Measurements from ENCODE around the gene SLC35A5. TPM values are rescaled to one million over a fixed set of nuclear protein-coding genes. Genes with fewer than 3 reads are reported as not detected.

Gene SLC35A5
- total RNA-seq, 2 experiments from 2014 or later = 14.7 to 15.3 TPM

DNA sequence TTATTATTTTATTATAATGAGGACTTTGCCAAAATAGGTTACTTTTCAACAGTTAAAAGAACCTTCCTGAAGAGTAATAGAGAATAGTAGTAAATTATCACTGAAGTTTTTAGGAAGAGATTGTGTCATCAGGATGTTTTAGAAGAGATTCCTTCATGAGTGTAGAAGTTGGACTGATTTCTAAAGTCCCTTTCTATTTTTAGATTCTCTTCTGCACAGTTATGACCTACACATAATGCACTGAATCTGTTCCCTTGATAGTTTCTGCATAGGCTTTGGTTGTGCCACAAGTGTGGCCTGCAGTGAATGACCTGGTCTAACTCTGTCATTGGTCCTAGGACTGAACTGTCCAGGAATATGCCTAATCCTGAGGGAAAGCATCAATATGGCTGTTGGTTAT lies 23.9 kb downstream of the SLC35A5 start:
- ChIA-PET CTCF (no interaction called here), POLR2A (no interaction called here)
- ATAC-seq (no peak), DNase-seq (no peak)
- H3K4me3 Mint-ChIP-seq = no peak overlapping the region
- no peaks in the 10 kb centered on the region for H3K27me3 Mint-ChIP-seq
- no peak overlapping the region for H3K27ac Mint-ChIP-seq
- peaks cover 8% of the 10 kb centered on the region for H3K4me1 Mint-ChIP-seq (ENCODE audit: low read depth)
- TF ChIP-seq, protein P1, sequence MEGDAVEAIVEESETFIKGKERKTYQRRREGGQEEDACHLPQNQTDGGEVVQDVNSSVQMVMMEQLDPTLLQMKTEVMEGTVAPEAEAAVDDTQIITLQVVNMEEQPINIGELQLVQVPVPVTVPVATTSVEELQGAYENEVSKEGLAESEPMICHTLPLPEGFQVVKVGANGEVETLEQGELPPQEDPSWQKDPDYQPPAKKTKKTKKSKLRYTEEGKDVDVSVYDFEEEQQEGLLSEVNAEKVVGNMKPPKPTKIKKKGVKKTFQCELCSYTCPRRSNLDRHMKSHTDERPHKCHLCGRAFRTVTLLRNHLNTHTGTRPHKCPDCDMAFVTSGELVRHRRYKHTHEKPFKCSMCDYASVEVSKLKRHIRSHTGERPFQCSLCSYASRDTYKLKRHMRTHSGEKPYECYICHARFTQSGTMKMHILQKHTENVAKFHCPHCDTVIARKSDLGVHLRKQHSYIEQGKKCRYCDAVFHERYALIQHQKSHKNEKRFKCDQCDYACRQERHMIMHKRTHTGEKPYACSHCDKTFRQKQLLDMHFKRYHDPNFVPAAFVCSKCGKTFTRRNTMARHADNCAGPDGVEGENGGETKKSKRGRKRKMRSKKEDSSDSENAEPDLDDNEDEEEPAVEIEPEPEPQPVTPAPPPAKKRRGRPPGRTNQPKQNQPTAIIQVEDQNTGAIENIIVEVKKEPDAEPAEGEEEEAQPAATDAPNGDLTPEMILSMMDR (IDR thresholded peaks at IDR 0.05) = no peak
- H3K36me3 Mint-ChIP-seq (ENCODE audit: low read depth) = peaks cover 29% of the 10 kb centered on the region
- no peaks in the 10 kb centered on the region for H3K9me3 Mint-ChIP-seq
- intact Hi-C loops (cut with micrococcal nuclease) = no loop called here

DNA sequence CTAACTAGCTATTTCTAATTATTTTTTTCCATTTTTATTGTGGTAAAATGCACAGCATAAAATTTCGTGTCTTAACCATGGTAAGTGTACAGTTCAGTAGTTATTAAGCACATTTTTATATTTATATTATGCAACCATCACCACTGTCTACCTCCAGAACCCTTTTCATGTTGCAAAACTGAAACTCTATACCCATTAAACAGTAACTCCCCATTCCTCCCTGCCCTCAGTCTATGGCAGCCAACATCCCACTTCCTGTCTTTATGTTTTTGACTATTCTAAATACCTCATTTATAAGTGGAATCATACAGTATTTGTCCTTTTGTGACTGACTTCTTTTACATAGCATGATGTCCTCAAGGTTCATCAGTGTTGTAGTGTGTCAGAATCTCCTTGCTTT lies 25.5 kb downstream of the SLC35A5 start:
- peaks cover 29% of the 10 kb centered on the region for H3K36me3 Mint-ChIP-seq (ENCODE audit: low read depth)
- DNase-seq (no peak), ATAC-seq (no peak)
- peaks cover 5% of the 10 kb centered on the region for H3K4me1 Mint-ChIP-seq (ENCODE audit: low read depth)
- H3K4me3 Mint-ChIP-seq = no peak overlapping the region
- H3K27me3 Mint-ChIP-seq = no peaks in the 10 kb centered on the region
- ChIA-PET POLR2A (no interaction called here), CTCF (interaction anchor here (1.2 kb wide), 1 partner anchor 13 kb away, joined by 3 read pairs; no protein-coding TSS in a partner anchor)
- no peaks in the 10 kb centered on the region for H3K9me3 Mint-ChIP-seq
- no peak overlapping the region for H3K27ac Mint-ChIP-seq
- intact Hi-C loops (cut with micrococcal nuclease) = no loop called here
- TF ChIP-seq, protein P1 (IDR thresholded peaks at IDR 0.05) = no peak

DNA sequence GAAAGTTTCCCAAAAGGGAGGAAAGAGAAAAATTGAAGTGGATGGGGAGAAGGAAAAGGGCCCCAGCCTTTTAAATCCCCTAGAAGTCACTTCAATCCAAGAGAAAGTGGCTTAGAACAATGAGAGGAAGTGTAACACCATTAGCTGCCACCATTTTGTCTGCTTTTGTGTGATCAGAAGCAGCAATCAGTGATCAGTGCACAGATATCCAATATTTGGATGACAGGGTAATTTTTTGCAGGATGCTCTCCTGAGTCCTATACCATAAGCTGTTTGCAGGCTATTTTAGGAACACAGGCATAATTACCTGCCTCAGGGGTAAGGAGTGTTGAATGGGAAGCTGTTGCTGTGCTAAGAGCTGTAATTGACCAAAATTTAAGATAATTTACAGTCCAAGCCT lies 31.4 kb downstream of the SLC35A5 start:
- H3K36me3 Mint-ChIP-seq (ENCODE audit: low read depth) = peaks cover 29% of the 10 kb centered on the region
- no peak overlapping the region for H3K27ac Mint-ChIP-seq
- TF ChIP-seq, protein P1 (IDR thresholded peaks at IDR 0.05) = no peak
- ATAC-seq = no peak
- no peak for DNase-seq
- H3K4me3 Mint-ChIP-seq = no peak overlapping the region
- intact Hi-C loops (cut with micrococcal nuclease) = no loop called here
- ChIA-PET POLR2A (interaction anchor here (0.6 to 1.0 kb wide), 2 partner anchors 10 to 688 kb away, joined by 3 read pairs; no protein-coding TSS in a partner anchor), CTCF (interaction anchor here (1.2 to 4.5 kb wide), 3 partner anchors 9 to 51 kb away, joined by 3 to 19 read pairs (median 5); no protein-coding TSS in a partner anchor)
- H3K27me3 Mint-ChIP-seq = no peaks in the 10 kb centered on the region
- H3K9me3 Mint-ChIP-seq = peaks cover 5% of the 10 kb centered on the region
- H3K4me1 Mint-ChIP-seq (ENCODE audit: low read depth) = no peaks in the 10 kb centered on the region

DNA sequence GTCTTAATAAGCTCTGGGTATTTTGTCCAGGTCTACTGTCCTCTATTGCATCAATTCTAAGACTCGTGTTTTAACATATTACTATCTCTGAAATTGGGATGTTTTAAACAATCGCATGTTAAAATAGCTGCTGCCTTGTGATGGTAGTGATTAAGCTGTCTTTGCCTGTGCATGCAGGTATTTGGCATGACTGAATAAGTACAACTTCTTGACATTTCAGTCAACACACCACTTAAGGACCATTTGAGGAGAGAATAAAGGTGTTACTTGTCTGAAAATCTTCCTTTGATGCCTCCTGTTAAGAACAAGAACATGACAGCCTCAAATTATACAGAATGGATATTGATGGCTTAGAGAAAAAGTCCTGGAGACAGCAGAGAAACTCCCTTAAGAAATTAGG lies 33.0 kb downstream of the SLC35A5 start:
- Mint-ChIP-seq H3K4me1 (ENCODE audit: low read depth) (no peaks in the 10 kb centered on the region), H3K36me3 (ENCODE audit: low read depth) (peaks cover 20% of the 10 kb centered on the region), H3K4me3 (no peak overlapping the region), H3K27ac (no peak overlapping the region), H3K9me3 (peaks cover 5% of the 10 kb centered on the region), H3K27me3 (no peaks in the 10 kb centered on the region)
- no peak for ATAC-seq
- ChIA-PET POLR2A (no interaction called here), CTCF (interaction anchor here (4.5 kb wide), 1 partner anchor 13 kb away, joined by 19 read pairs; no protein-coding TSS in a partner anchor)
- DNase-seq = no peak
- TF ChIP-seq, protein P1 (IDR thresholded peaks at IDR 0.05) = no peak
- intact Hi-C loops (cut with micrococcal nuclease) = no loop called here

DNA sequence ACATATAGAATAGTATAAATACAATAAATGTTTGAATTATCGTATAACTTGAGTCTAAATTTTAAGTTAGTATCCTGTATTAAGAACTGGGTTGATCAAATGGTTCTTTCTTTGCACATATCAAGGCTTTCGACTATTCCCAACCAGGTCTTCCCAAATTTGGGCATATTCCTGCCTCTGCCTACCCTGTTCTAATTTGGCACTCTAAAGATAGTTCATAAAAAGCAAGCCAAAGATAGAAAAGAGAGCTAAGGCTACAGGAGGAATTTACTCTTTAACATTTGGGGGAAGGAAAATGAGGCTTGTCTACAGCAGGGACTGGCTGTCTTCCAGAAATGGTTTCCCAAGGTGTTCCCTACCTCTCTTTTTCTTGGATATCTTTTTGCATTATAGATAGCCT lies 36.1 kb downstream of the SLC35A5 start:
- Mint-ChIP-seq H3K4me3 (no peak overlapping the region), H3K27ac (no peak overlapping the region), H3K27me3 (no peaks in the 10 kb centered on the region), H3K9me3 (peaks cover 2% of the 10 kb centered on the region), H3K36me3 (ENCODE audit: low read depth) (peaks cover 15% of the 10 kb centered on the region), H3K4me1 (ENCODE audit: low read depth) (peaks cover 11% of the 10 kb centered on the region)
- ChIA-PET POLR2A (no interaction called here), CTCF (no interaction called here)
- DNase-seq (no peak), ATAC-seq (no peak)
- intact Hi-C loops (cut with micrococcal nuclease) = no loop called here
- TF ChIP-seq, protein P1 (IDR thresholded peaks at IDR 0.05) = no peak

All from activated CD8-positive, alpha-beta T cell treated with anti-CD3 and anti-CD28 coated beads for 36 hours (primary cell).